Prostate gland (tissue), 2 donors: ENCODE results near the gene SULT1B1. TPM values are rescaled to one million over a fixed set of nuclear protein-coding genes. Genes with fewer than 3 reads are reported as not detected.
A peak's percentile ranks its signal among the peaks of the same experiment; 100 is the strongest.

ENCODE experiments used
- DNase-seq: peaks from one replicate; pipeline ENCODE4 v3.0.0-alpha.2; 2019; ENCODE audit warnings: low spot score
- H3K27ac ChIP-seq, 2 donors: fragments of 200-600 bp; sonication (generic); 2 replicates each; pipeline ENCODE4 v1.5.1; 2017 to 2019
- H3K27me3 ChIP-seq: fragments of 200-600 bp; sonication (generic); replicated peaks from 2 replicates; pipeline ENCODE4 v1.5.1; 2019; ENCODE audit not compliant: insufficient read depth
- H3K36me3 ChIP-seq, 2 donors: fragments of 200-600 bp; sonication (generic); 1 replicate in 1 of 2; 2 replicates in 1 of 2; pipeline versions ENCODE4 v1.5.1 to v1.8.1; 2017 to 2019
- H3K4me1 ChIP-seq: fragments of 200-600 bp; sonication (generic); replicated peaks from 2 replicates; pipeline ENCODE4 v1.5.1; 2019
- H3K4me3 ChIP-seq, 2 donors: fragments of 200-600 bp; sonication (generic); 2 replicates each; pipeline ENCODE4 v1.5.1; 2017 to 2019
- H3K9me3 ChIP-seq: fragments of 200-600 bp; sonication (generic); 2 replicates; pipeline ENCODE4 v1.5.1; 2017
- CTCF ChIP-seq, 4 experiments: fragments of 200-600 bp in 2 of 4; fragments of 450-650 bp in 2 of 4; sonication (generic) in 2 of 4; IDR thresholded peaks; 1 replicate in 3 of 4; 2 replicates in 1 of 4; pipeline ENCODE4 v1.5.1; 2016 to 2019; ENCODE audit warnings: antibody characterized with exemption in 4 of 4, mild to moderate bottlenecking in 2 of 4, moderate library complexity in 2 of 4
- POLR2A ChIP-seq: fragments of 450-650 bp; IDR thresholded peaks from one replicate; pipeline ENCODE4 v1.6.1; 2016; ENCODE audit warnings: antibody characterized with exemption, mild to moderate bottlenecking
- POLR2AphosphoS5 ChIP-seq: sonication (generic); formaldehyde crosslinking; IDR thresholded peaks from one replicate; pipeline ENCODE4 v1.6.1; 2017; ENCODE audit warnings: antibody characterized with exemption
- WGBS: methylation state at CpG from one replicate; pipeline ENCODE4 v1.1.5; 2018; 5-methylcytosine and 5-hydroxymethylcytosine counted together
- intact Hi-C: fragments of 100-400 bp; cut with DNase I; formaldehyde crosslinking; loops from one replicate; pipeline ENCODE4 v1.14.2; 2022
- total RNA-seq, 2 donors: library from RNA; depleted of rRNA; stranded (reverse); fragments of >200 nt; gene quantifications; one replicate each; pipeline ENCODE4 v1.1.0, GENCODE V29; 2016

SULT1B1 gene
- total RNA-seq, 2 donors from 2014 or later: 0.36 to 3.0 TPM

GRCh38 chr4:69718396-69719271, 41.8 kb downstream of the SULT1B1 start:
- intact Hi-C loops: no loop called here
- H3K27me3 ChIP-seq: no peaks in the 10 kb centered on the region
- WGBS: 53% methylated on average over 4 of the region's 4 CpGs
- no peaks in the 10 kb centered on the region for H3K4me1 ChIP-seq
- H3K36me3 ChIP-seq: no peaks in the 10 kb centered on the region
- TF ChIP-seq POLR2A: no peak
- TF ChIP-seq POLR2AphosphoS5: no peak
- no peak for TF ChIP-seq CTCF (IDR thresholded peaks at IDR 0.05)
- H3K9me3 ChIP-seq: no peaks in the 10 kb centered on the region
- DNase-seq: no peak
- no peak overlapping the region for H3K4me3 ChIP-seq
- H3K27ac ChIP-seq: peak overlapping the region in 1 of 2 donors; percentile 13

- H3K9me3 ChIP-seq: no peaks in the 10 kb centered on the region
- no peaks in the 10 kb centered on the region for H3K36me3 ChIP-seq
- no peak overlapping the region for H3K4me3 ChIP-seq
- intact Hi-C loops: no loop called here
- no peaks in the 10 kb centered on the region for H3K4me1 ChIP-seq
- H3K27ac ChIP-seq: no peak overlapping the region
- TF ChIP-seq POLR2A: no peak
- no peak for DNase-seq
- no peaks in the 10 kb centered on the region for H3K27me3 ChIP-seq
These were observed 42.6 kb downstream of the SULT1B1 start for GRCh38 chr4:69717778-69718177.

DNA sequence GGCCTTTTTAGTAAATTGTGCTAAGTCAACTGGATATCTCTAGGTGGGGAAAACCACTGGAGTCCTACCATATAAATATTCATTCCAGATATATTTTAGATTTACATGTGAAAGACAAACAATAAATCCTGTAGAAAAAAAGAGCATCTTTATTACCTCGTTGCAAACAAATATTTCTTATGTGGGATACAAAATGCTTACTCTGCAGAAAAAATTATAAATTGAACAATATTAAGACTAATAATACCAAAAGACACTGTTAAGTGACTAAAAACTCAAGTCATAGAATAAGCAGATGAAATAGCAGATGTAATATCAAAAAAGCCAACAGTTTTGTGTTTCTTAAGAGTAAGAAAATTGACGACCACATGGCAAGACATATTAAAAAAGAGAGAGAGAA, 43.8 kb downstream of the SULT1B1 start:
- Histone ChIP-seq H3K4me3 (no peak overlapping the region), H3K27me3 (no peaks in the 10 kb centered on the region), H3K9me3 (no peaks in the 10 kb centered on the region), H3K36me3 (no peaks in the 10 kb centered on the region), H3K27ac (no peak overlapping the region), H3K4me1 (no peaks in the 10 kb centered on the region)
- no peak for DNase-seq
- 94% methylated on average over 2 of the region's 2 CpGs for WGBS
- intact Hi-C loops: no loop called here
- no peak for TF ChIP-seq CTCF (IDR thresholded peaks at IDR 0.05)
- TF ChIP-seq POLR2AphosphoS5: no peak
- no peak for TF ChIP-seq POLR2A

DNA sequence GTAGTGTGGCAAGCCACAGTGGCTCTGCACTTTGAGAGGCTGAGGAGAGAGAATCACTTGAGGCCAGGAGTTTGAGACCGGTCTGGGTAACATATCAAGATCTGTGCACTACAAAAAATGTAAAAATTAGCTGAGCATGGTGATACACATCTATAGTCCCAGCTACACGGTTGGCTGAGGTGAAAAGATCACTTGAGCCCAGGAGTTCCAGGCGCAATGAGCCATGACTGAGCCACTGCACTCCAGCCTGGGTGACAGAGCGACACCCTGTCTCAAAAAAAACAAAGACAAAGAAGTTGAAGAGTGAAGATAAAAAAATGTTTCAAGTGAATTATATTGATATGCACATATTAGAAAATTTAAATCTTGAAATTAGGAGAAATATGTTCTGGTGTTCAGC, 46.3 kb downstream of the SULT1B1 start:
- intact Hi-C loops: no loop called here
- Histone ChIP-seq H3K27me3 (no peaks in the 10 kb centered on the region), H3K4me1 (no peaks in the 10 kb centered on the region), H3K36me3 (no peaks in the 10 kb centered on the region), H3K9me3 (no peaks in the 10 kb centered on the region), H3K27ac (no peak overlapping the region), H3K4me3 (no peak overlapping the region)
- 67% methylated on average over 4 of the region's 4 CpGs for WGBS
- no peak for DNase-seq
- TF ChIP-seq CTCF (IDR thresholded peaks at IDR 0.05): no peak
- no peak for TF ChIP-seq POLR2A
- TF ChIP-seq POLR2AphosphoS5: no peak

DNA sequence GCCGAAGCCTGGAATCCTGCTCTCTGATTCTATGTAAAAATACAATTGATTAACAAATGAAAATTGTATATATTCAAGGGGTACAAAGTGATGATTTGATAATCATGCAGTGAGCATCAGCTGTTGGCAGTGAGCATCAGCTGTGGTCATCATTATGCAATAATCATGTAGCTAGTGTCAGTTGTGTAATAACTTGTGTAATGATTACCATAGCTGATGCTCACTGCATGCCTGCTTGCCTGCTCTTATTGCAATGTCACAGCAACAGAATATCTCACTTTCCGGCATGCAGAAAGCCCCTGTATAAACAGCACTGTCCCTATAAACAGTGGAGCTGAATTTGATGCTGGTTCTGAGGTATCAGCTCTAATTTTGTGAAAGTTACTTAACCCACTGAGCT, 46.8 kb downstream of the SULT1B1 start:
- intact Hi-C loops: no loop called here
- DNase-seq: no peak
- Histone ChIP-seq H3K9me3 (no peaks in the 10 kb centered on the region), H3K27me3 (no peaks in the 10 kb centered on the region), H3K4me3 (no peak overlapping the region), H3K4me1 (no peaks in the 10 kb centered on the region), H3K36me3 (no peaks in the 10 kb centered on the region), H3K27ac (no peak overlapping the region)
- whole genome bisulfite sequencing: 94% methylated on average over 2 of the region's 2 CpGs
- no peak for TF ChIP-seq POLR2A
- TF ChIP-seq CTCF (IDR thresholded peaks at IDR 0.05): no peak
- TF ChIP-seq POLR2AphosphoS5: no peak
